ENCODE measurements around the gene CORO2B.

Gene CORO2B

DNA sequence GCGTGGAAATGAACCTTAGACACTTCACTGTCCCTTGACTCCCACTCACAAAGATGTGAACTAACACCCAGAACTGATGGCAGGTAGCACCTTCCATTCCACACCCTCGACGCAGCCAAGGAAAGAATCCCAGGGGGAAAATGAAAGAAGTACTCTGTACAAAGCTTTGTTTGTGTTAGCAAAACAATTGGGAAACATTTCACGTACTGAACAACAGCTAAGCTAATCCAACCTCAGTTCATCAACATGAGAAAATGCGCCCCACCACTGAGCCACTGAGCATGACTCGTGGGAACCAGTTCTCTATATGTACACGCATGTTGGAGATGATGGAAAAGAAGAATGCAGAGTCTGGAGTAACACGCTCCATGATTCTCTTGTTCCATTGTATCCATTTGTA lies 32.0 kb downstream of the CORO2B start:
- no peak for DNase-seq

DNA sequence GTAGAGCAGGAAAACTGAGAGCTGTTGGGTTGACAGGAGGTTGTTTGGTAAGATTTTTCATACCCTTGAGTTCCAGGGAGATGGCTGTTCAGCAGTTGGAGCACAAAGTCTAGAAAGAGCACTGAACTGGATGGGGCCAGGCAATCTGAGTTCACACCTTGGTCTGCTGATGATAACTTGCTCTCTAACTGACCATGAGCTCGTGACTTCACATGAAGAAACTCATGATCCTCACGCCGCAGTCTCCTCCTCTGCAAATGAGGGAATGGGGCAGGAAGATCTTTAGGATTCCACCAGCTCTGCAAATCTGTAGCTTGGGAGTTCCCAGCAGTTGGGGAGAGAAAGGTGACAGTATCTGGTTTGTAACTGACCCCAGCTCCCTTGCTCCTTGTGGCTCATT lies 33.7 kb downstream of the CORO2B start:
- no peak for DNase-seq

DNA sequence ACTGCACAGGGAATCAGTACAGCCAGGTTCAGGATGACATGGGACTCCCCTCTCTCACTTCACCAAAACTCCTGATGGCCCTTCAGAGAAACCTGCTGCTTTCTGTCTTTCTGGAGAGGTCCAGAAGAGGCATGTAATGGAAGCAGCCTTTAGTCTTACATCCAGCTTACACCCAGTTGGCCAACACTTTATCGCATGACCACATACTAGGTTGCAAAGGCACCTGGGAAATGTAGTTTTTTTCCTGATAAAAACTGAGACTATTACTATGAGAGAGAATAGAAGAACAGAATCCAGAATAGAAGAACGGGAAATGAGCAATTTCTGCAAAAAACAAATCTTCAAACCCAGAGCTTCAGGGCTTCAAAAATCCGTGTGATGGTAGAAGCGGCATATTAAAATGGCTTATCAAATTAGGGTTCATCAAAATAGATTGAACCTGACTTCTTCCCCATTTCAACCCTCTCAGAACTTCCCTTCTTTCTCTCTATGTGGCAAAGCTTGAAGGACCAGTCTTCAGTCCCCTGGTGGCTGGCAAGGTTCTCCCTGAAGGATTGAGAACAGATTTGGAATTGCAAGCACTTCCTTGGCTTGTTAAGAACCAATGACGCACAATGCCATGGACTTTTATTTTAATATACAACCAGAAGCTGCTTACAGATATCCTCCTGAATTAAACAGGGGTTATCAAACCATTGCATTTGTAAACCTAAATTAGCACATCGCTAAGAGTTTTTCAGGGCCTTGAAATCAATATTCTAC lies 34.4 kb downstream of the CORO2B start:
- DNase-seq = no peak

DNA sequence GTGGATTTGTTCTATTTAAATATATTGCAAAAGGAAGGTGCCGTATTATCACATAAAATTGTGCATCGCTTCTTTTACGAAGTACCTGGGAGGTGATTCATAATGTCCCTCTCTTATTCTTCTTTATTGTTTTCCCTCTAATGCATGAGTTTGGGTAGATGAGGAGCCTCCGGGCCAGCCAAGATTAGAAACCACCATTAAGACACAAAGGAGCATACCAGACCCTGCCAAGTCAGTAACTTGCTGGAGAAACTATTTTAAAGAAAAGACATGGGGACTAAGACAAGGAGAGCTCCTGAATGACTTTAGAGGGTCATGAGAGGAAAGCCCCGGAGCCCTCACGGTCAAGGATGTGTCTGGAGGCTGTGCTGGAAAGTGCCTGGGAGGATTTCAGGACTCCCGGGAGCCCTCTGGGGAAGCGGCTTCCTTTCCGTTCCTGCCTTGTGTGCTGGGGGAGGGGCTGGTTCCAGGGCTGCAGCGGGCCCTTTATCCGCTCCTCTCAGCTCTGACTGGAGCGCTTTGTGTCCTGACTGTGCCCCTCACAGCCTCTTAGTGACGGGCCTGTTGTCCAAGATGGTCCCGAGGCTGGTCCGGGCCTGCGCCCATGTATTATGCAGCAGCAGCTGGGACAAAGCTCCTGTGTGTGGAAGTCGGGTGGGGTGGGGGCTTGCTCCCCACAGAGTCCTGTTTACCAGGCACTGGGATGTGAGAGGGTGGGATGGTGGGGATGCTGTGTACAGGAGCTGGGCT lies 35.7 kb downstream of the CORO2B start:
- DNase-seq = no peak

GRCh38 chr15:68615301-68615700 lies 36.5 kb downstream of the CORO2B start:
- no peak for DNase-seq

- DNase-seq = no peak
Observed at GRCh38 chr15:68615811-68616210, 37.0 kb downstream of the CORO2B start.

DNA sequence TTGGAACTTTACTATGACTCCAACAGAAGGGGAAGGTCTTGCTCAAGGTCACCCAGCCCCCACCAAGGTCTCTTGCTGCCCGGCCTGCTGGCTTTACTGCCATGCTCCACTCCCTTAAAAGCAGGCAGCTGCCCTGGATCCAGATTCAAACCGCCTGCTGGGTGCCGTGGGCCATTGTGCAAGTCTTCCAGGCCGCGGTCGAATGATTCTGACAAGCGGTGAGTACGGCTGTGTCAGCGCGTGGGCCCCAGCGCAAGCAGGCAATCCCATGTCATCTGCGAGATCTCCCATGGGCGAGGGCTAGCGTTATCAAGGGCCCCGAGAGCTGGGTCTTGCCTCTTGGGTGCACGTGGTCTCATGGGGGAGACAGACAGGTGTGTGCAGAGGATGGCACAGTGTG lies 37.6 kb downstream of the CORO2B start:
- DNase-seq = no peak

- no peak for DNase-seq
Observed at GRCh38 chr15:68617001-68617400, 38.2 kb downstream of the CORO2B start.

DNA sequence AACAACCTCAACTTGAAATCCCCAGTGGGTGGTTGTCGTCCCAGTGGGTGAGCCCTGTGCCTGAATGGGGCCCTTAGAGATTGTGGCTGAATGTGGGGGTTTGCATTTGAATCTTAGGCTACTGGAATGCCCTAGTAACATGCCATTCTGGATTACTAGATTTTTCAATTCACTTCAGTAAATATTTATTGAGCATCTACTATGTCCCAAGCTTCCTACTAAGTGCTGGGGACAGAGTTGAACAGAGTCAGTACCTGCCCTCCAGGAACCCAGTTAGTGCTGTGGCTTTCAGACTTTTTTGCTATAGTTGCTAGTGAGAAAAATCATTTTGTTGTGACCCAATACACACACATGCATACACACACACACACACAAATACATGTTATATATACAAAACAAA lies 39.0 kb downstream of the CORO2B start:
- DNase-seq = no peak

- no peak for DNase-seq
Observed at GRCh38 chr15:68618394-68618793, 39.6 kb downstream of the CORO2B start.

DNA sequence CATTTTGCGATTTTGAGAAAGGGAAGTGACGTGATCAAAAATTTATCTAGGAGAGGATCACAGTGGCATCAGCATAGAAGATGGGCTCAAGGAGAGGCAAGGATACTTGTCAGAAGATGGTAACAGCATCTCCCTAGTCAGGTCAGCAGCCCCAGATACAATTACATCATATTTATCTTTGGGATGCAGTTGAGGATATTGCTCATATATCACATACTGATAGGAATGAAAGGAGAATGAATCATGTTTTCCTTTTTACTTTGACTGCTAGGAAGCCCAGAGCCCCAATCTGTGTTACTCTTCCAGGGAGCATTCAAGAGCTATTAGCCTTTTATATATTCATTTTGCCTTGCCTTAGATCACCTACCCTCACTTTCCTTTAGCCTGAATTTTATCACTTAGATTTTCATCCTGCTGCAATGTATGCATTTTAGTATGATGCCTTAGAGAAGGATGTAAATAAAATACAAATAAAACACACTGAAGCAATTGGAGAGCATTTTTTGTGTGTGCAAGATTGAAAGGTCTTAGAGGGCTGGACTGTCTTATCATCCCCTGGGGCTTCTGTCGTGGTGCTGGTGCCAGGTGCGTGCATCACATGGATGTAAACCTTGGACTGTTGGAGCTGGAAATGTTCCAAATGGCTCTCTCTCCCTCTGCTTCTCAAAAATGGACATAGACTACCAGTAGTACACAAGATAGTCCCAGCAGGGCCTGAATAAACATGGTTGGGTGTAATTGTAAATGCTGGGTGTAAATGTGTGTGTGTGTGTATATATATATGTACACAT lies 40.3 kb downstream of the CORO2B start:
- no peak for DNase-seq

DNA sequence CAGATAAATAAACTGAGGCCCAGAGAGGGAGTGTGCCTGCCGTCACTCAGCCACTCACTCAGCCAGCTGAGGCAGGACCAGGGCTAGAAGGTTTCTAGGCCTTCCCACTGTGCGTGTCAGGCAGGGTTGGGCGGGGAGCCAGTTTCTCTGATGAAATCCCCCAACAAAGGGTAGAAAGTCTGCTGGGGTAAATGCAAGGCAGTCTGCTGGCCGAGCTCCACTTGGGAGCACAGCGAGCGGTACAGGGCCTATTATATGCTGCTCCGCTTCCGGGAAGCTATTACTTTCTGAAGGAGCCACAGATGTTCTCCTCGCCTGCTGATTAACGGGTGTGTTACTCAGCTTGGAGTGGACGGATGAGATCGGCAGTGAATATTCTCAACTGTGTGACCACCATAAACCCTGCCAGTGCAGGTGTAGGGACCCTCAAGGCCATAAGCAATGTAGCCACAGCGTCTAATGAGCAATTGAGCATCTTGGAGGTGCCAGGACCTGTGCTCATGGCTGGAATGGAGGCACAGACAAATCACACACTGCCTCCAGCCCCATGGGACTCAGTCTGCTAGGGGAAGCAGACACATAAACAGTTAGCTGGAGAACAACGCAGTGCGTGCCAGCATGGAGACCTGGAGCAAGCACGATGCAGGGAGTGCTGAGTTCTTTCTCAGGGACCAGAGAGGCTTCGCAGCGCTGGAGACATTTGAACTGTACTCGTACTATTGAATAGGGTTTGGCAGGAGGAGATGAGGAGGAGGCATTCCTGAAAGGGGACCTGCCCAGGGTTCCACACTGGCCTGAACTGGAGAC lies 42.1 kb downstream of the CORO2B start:
- peak; percentile 47 for DNase-seq

DNA sequence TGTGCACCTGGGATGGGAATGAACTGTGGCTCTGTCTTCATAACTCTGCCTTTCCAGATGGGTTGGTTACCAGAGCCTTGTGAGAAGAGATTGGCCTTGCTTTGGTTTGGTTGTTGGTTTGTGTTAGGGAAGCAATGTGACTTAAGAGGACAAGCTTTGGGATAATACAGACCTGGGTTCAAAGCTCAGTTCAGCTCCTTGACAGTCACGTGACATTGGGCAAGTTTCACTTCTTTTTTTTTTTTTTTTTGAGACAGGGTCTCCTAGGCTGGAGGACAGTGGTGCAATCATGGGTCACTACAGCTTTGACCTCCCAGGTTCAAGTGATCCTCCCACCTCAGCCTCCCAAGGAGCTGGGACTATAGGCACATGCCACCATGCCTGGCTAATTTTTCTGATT lies 42.7 kb downstream of the CORO2B start:
- no peak for DNase-seq

- DNase-seq = no peak
Observed at GRCh38 chr15:68623301-68623892, 44.6 kb downstream of the CORO2B start.

GRCh38 chr15:68625853-68626252 lies 47.1 kb downstream of the CORO2B start:
- DNase-seq = no peak

DNA sequence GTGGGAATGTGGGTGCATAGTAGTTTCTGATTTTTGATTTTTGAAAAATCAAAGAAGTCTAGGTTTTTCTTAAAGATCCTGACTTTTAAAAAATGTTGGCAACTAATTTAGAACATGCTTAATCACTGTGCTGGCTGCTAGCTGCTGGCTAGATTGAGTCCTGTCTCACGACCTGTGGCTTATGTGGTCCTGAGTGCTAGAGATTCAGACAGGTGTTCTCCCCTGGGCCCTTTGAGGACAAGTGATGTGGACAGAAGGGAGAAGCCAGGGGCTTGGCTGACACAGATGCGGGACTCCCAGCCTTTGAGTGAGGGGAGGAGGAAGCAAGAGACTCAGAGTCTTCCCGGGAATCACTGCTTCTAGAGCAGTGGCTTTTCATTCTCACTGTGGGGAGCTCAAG lies 47.5 kb downstream of the CORO2B start:
- DNase-seq = no peak

GRCh38 chr15:68626739-68627138 lies 47.9 kb downstream of the CORO2B start:
- DNase-seq = no peak

DNA sequence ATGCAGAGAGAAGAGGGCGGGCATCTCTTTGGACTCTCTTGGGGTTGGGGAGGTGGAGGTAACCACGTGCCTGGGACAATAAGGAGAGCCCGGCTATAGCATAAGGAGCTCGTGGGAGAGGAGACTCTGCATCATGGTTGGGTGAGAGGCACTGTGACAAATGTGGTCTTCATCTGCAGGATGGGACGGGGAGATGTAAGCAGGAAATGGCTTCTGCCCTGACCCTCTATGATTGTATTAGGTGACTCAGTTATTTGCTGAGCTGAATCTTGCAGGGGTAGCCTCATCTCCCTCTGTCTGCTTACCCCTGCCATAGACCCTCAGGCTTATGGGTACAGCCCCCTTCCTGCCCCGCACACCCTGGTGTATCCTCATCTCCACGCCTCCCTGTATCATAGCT lies 48.7 kb downstream of the CORO2B start:
- DNase-seq = no peak

- no peak for DNase-seq
Observed at GRCh38 chr15:68627995-68628394, 49.2 kb downstream of the CORO2B start.

- DNase-seq = no peak
Observed at GRCh38 chr15:68629519-68630210, 50.9 kb downstream of the CORO2B start.

GRCh38 chr15:68630211-68630555 lies 51.4 kb downstream of the CORO2B start:
- no peak for DNase-seq

- DNase-seq = no peak
Observed at GRCh38 chr15:68630836-68631235, 52.0 kb downstream of the CORO2B start.
